Measurements from ENCODE around the gene MMADHC.

DNA sequence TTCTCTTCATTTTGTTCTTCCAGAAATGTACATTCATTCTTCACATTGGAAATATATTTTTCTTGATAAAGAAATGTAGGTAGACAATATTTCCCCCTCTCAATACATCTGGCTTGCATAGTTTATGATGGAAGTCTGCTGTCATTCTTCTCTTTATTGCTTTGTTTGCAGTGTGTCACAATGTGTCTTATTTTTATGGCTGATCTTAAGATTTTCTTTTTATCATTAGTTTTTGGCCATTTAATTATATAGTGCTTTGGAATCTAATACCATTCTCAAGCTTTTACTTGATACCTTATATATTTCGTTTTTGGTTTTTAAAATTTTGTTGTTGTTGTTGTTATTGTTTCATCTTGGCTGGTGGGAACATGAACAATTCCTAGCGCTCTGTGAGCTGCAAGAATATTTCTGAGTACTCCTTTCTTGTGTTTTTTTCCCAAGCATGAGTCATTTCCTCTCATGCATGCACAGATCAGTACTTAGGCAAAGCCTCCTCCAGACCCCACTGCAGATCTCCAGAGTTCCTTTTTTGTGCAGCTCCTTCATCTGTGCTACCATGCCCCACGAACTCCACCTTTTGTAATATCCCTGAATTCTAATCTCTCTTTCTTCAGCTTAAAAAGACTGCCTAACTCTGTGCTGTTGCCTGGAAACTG lies 13.7 kb upstream of the MMADHC start:
- TF ChIP-seq EZH2 (IDR thresholded peaks at IDR 0.05; ENCODE audit: insufficient read depth, poor library complexity, severe bottlenecking) (no peak), EZH2phosphoT487 (IDR thresholded peaks at IDR 0.05; ENCODE audit: insufficient read depth, low read depth) (no peak)

All from GM23248 (cell line).